WTC11 (cell line): ENCODE results near the gene CNOT6L.
"Not testable (repeated sequence)": the region's sequence is repeated elsewhere in the genome, so short reads cannot be mapped to it uniquely, and the experiment has no call there.

ENCODE experiments used
- FOXP1 ChIP-seq: sonication (generic); formaldehyde crosslinking; IDR thresholded peaks from 2 replicates; pipeline ENCODE4 v1.8.0; 2022; ENCODE audit warnings: missing genetic modification reagents, mild to moderate bottlenecking, moderate library complexity, borderline replicate concordance
- NR2C2 ChIP-seq: sonication (generic); formaldehyde crosslinking; IDR thresholded peaks from 2 replicates; pipeline ENCODE4 v1.8.0; 2022; ENCODE audit warnings: mild to moderate bottlenecking, missing genetic modification reagents
- TEAD1 ChIP-seq: sonication (generic); formaldehyde crosslinking; IDR thresholded peaks from 2 replicates; pipeline ENCODE4 v1.8.0; 2022; ENCODE audit warnings: mild to moderate bottlenecking, missing genetic modification reagents
- TF ChIP-seq, protein P1 (sequence below): fragments of 200-600 bp; IDR thresholded peaks from 2 replicates; pipeline ENCODE4 v1.8.0; 2022; ENCODE audit warnings: antibody characterized with exemption
- TF ChIP-seq, protein P2 (sequence below): sonication (generic); formaldehyde crosslinking; IDR thresholded peaks from 2 replicates; pipeline ENCODE4 v1.8.1; 2022; ENCODE audit warnings: low read depth, missing genetic modification reagents, borderline replicate concordance

DNA sequence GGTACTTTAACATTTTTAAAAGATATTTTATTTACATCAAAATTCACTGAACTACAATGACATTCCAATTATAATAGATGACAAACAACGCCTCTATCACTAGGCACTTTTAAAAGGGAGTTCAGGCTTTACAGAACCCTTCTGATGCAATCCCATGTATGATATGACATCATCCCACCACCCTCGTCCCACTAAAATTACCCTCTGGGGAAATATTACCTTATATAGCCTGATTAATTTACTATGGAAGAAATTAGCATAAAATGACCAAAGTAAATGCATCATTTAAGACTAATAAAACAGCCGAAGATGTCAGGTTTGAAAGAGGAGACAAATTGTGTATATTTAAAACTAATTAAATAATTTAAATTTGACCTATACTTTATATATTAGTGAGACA is 100.7 kb downstream of the CNOT6L start:
- TF ChIP-seq, protein P1, sequence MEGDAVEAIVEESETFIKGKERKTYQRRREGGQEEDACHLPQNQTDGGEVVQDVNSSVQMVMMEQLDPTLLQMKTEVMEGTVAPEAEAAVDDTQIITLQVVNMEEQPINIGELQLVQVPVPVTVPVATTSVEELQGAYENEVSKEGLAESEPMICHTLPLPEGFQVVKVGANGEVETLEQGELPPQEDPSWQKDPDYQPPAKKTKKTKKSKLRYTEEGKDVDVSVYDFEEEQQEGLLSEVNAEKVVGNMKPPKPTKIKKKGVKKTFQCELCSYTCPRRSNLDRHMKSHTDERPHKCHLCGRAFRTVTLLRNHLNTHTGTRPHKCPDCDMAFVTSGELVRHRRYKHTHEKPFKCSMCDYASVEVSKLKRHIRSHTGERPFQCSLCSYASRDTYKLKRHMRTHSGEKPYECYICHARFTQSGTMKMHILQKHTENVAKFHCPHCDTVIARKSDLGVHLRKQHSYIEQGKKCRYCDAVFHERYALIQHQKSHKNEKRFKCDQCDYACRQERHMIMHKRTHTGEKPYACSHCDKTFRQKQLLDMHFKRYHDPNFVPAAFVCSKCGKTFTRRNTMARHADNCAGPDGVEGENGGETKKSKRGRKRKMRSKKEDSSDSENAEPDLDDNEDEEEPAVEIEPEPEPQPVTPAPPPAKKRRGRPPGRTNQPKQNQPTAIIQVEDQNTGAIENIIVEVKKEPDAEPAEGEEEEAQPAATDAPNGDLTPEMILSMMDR: not testable (repeated sequence)
- TF ChIP-seq TEAD1 (CRISPR knock-in tag); FOXP1 (CRISPR knock-in tag); NR2C2: not testable (repeated sequence)
- TF ChIP-seq, protein P2, sequence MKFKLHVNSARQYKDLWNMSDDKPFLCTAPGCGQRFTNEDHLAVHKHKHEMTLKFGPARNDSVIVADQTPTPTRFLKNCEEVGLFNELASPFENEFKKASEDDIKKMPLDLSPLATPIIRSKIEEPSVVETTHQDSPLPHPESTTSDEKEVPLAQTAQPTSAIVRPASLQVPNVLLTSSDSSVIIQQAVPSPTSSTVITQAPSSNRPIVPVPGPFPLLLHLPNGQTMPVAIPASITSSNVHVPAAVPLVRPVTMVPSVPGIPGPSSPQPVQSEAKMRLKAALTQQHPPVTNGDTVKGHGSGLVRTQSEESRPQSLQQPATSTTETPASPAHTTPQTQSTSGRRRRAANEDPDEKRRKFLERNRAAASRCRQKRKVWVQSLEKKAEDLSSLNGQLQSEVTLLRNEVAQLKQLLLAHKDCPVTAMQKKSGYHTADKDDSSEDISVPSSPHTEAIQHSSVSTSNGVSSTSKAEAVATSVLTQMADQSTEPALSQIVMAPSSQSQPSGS (CRISPR knock-in tag): not testable (repeated sequence)
